ENCODE measurements around the gene RPL39.

DNA sequence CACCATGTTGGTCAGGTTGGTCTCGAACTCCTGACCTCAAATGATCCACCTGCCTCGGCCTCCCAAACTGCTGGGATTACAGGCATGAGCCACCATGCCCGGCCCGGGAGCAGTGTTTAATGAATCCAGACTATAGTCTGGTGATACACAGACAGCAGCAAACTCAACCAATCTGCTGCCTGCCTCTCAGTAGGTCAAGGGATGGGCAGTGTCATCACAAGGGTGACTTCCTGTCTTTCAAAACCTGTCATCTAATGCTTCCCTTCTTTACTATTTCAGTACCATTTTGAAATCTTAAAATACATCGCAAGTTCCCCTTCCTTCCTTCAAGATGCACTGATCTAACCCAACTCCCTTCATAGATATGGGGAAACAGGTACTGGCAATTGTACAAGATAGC is 8.4 kb downstream of the RPL39 start:
- TF ChIP-seq EZH2 (IDR thresholded peaks at IDR 0.05; ENCODE audit: insufficient read depth, low read length), result no peak
- TF ChIP-seq, protein P1, sequence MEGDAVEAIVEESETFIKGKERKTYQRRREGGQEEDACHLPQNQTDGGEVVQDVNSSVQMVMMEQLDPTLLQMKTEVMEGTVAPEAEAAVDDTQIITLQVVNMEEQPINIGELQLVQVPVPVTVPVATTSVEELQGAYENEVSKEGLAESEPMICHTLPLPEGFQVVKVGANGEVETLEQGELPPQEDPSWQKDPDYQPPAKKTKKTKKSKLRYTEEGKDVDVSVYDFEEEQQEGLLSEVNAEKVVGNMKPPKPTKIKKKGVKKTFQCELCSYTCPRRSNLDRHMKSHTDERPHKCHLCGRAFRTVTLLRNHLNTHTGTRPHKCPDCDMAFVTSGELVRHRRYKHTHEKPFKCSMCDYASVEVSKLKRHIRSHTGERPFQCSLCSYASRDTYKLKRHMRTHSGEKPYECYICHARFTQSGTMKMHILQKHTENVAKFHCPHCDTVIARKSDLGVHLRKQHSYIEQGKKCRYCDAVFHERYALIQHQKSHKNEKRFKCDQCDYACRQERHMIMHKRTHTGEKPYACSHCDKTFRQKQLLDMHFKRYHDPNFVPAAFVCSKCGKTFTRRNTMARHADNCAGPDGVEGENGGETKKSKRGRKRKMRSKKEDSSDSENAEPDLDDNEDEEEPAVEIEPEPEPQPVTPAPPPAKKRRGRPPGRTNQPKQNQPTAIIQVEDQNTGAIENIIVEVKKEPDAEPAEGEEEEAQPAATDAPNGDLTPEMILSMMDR (IDR thresholded peaks at IDR 0.05; ENCODE audit: insufficient read depth, low read depth, low read length), result no peak
